WTC11 (cell line): ENCODE data around the gene MKNK2. TPM values are rescaled to one million over a fixed set of nuclear protein-coding genes. Genes with fewer than 3 reads are reported as not detected.

Experiments used
- ATAC-seq: fragments of 200-7000 bp; cut with Tn5 transposase; 2 replicates; pipeline ENCODE4 v1.10.0; 2021; ENCODE audit warnings: mild to moderate bottlenecking, moderate library complexity
- CTCF ChIA-PET: fragments of 300-600 bp; sonication (Branson Sonifier 250); formaldehyde crosslinking; loops from one replicate; lab custom pipeline; 2021; ENCODE audit warnings: antibody characterized with exemption; lab: Charles Lee
- POLR2A ChIA-PET: fragments of 350-600 bp; sonication (Branson Sonifier 250); formaldehyde crosslinking; loops from one replicate; lab custom pipeline; 2021; ENCODE audit warnings: antibody characterized with exemption; lab: Charles Lee
- DNase-seq: peaks from one replicate; pipeline ENCODE4 v3.0.0; 2021; ENCODE audit warnings: low spot score
- H3K27ac Mint-ChIP-seq: 2 replicates; pipeline ENCODE4 v1.8.0; 2021; ENCODE audit warnings: mixed read lengths
- H3K27me3 Mint-ChIP-seq: 2 replicates; pipeline ENCODE4 v1.8.0; 2021; ENCODE audit warnings: low read depth, mild to moderate bottlenecking, moderate library complexity, mixed read lengths
- H3K36me3 Mint-ChIP-seq: 2 replicates; pipeline ENCODE4 v1.8.0; 2021; ENCODE audit warnings: mixed read lengths
- H3K4me1 Mint-ChIP-seq: 2 replicates; pipeline ENCODE4 v1.8.0; 2022; ENCODE audit warnings: mixed read lengths
- H3K4me3 Mint-ChIP-seq: 2 replicates; pipeline ENCODE4 v1.8.0; 2021; ENCODE audit warnings: mild to moderate bottlenecking, moderate library complexity, mixed read lengths
- H3K9me3 Mint-ChIP-seq: 2 replicates; pipeline ENCODE4 v1.8.0; 2021; ENCODE audit warnings: mixed read lengths
- ATF1 ChIP-seq: sonication (generic); formaldehyde crosslinking; IDR thresholded peaks from 2 replicates; pipeline ENCODE4 v1.8.1; 2023; ENCODE audit warnings: mild to moderate bottlenecking, moderate library complexity, missing genetic modification reagents
- ETV6 ChIP-seq: sonication (generic); formaldehyde crosslinking; IDR thresholded peaks from 2 replicates; pipeline ENCODE4 v1.8.1; 2022; ENCODE audit warnings: mild to moderate bottlenecking, missing genetic modification reagents
- GABPB1 ChIP-seq: sonication (generic); formaldehyde crosslinking; IDR thresholded peaks from 2 replicates; pipeline ENCODE4 v1.8.1; 2023; ENCODE audit warnings: mild to moderate bottlenecking, missing genetic modification reagents
- GRHL2 ChIP-seq: fragments of 250-450 bp; sonication (Bioruptor Pico); IDR thresholded peaks from 2 replicates; pipeline ENCODE4 v1.8.0; 2022; ENCODE audit warnings: mild to moderate bottlenecking, moderate library complexity; ENCODE audit not compliant: insufficient replicate concordance, severe bottlenecking
- GTF2I ChIP-seq: fragments of 250-450 bp; sonication (Bioruptor Pico); conservative IDR thresholded peaks from 2 replicates; pipeline ENCODE4 v1.4.0; 2021; ENCODE audit warnings: mild to moderate bottlenecking
- JAZF1 ChIP-seq: fragments of 250-450 bp; sonication (Bioruptor Pico); IDR thresholded peaks from 2 replicates; pipeline ENCODE4 v1.9.0; 2021; ENCODE audit warnings: moderate library complexity, mild to moderate bottlenecking, inconsistent platforms
- RELA ChIP-seq: sonication (generic); formaldehyde crosslinking; IDR thresholded peaks from 2 replicates; pipeline ENCODE4 v1.8.1; 2022; ENCODE audit warnings: missing genetic modification reagents, mild to moderate bottlenecking, borderline replicate concordance
- RORB ChIP-seq: fragments of 250-450 bp; sonication (Bioruptor Pico); IDR thresholded peaks from 2 replicates; pipeline ENCODE4 v1.9.0; 2021; ENCODE audit warnings: mild to moderate bottlenecking
- TCF7 ChIP-seq: sonication (generic); formaldehyde crosslinking; IDR thresholded peaks from 2 replicates; pipeline ENCODE4 v1.8.0; 2022; ENCODE audit warnings: mild to moderate bottlenecking, low read depth, missing genetic modification reagents, moderate library complexity
- ZNF138 ChIP-seq: sonication (generic); formaldehyde crosslinking; conservative IDR thresholded peaks from 2 replicates; pipeline ENCODE4 v1.8.1; 2022; ENCODE audit warnings: mild to moderate bottlenecking, moderate library complexity, missing genetic modification reagents
- ZNF232 ChIP-seq: sonication (generic); formaldehyde crosslinking; IDR thresholded peaks from 2 replicates; pipeline ENCODE4 v1.8.0; 2022; ENCODE audit warnings: mild to moderate bottlenecking, missing genetic modification reagents
- ZNF317 ChIP-seq: sonication (generic); formaldehyde crosslinking; IDR thresholded peaks from 2 replicates; pipeline ENCODE4 v1.8.1; 2023; ENCODE audit warnings: low read depth, mild to moderate bottlenecking, moderate library complexity, missing genetic modification reagents, borderline replicate concordance
- ZNF396 ChIP-seq: fragments of 250-450 bp; sonication (Bioruptor Pico); IDR thresholded peaks from 2 replicates; pipeline ENCODE4 v1.8.0; 2021; ENCODE audit warnings: mild to moderate bottlenecking, moderate library complexity, borderline replicate concordance
- ZNF423 ChIP-seq: fragments of 250-450 bp; sonication (Bioruptor Pico); IDR thresholded peaks from 2 replicates; pipeline ENCODE4 v2.1.2; 2022; ENCODE audit warnings: mild to moderate bottlenecking, moderate library complexity
- total RNA-seq: library from RNA; stranded (reverse); gene quantifications from 3 replicates; pipeline ENCODE4 v1.2.3, GENCODE V29; 2021
- TF ChIP-seq, protein P1 (sequence below): sonication (generic); formaldehyde crosslinking; IDR thresholded peaks from 2 replicates; pipeline ENCODE4 v1.8.1; 2023; ENCODE audit warnings: mild to moderate bottlenecking, moderate library complexity, missing genetic modification reagents
- TF ChIP-seq, protein P2 (sequence below): sonication (generic); formaldehyde crosslinking; IDR thresholded peaks from 2 replicates; pipeline ENCODE4 v1.8.0; 2022; ENCODE audit warnings: mild to moderate bottlenecking, missing genetic modification reagents
- TF ChIP-seq, protein P3 (sequence below): sonication (generic); formaldehyde crosslinking; IDR thresholded peaks from 2 replicates; pipeline ENCODE4 v1.8.1; 2022; ENCODE audit warnings: mild to moderate bottlenecking, moderate library complexity, missing genetic modification reagents

MKNK2 gene
- total RNA-seq, 1 experiment from 2014 or later = 165 TPM

DNA sequence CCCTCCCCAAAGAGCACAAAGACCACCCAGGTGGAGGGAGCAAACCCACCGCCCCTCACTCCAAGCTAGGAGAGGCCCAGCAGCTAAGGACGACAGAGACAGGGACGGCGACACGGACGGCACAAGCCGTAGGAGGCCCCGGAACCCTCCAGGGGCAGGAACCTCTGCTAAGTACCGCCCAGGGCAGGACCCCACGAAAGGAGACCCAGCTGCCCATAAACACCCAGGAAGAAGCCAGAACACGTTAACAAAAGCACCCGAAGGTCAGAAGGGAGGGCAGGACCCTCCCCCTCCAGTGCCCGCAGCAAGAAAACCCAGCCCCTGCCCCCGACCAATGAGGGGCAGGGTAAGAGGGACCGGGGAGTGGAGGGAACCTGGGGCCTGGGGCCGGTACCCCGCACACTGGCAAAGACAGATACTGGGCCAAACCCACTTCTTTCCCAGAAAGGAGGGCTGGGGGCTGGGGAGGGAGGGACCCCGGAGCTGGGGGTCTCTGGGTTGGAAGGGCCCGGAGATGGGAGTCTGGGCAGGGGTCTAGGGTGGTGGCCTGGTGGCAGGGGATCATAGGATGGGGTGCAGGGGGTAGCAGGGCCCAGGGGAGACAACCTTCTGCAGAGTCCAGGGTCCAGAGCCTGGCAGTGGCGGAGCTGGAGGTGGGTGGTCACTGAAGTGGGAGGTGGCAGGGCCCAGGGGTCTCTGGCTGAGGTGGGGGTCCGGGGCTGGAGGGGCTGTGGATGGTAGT lies 37.9 kb downstream of the MKNK2 start (continued):
- no peak for TF ChIP-seq ZNF396
- no peak for TF ChIP-seq ZNF317 (CRISPR knock-in tag)
- TF ChIP-seq, protein P1, sequence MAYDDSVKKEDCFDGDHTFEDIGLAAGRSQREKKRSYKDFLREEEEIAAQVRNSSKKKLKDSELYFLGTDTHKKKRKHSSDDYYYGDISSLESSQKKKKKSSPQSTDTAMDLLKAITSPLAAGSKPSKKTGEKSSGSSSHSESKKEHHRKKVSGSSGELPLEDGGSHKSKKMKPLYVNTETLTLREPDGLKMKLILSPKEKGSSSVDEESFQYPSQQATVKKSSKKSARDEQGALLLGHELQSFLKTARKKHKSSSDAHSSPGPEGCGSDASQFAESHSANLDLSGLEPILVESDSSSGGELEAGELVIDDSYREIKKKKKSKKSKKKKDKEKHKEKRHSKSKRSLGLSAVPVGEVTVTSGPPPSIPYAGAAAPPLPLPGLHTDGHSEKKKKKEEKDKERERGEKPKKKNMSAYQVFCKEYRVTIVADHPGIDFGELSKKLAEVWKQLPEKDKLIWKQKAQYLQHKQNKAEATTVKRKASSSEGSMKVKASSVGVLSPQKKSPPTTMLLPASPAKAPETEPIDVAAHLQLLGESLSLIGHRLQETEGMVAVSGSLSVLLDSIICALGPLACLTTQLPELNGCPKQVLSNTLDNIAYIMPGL (CRISPR knock-in tag) = no peak
- no peak for TF ChIP-seq ZNF423 (CRISPR knock-in tag)
- TF ChIP-seq GABPB1 (CRISPR knock-in tag) = no peak
- no peak for TF ChIP-seq JAZF1 (CRISPR knock-in tag)
- TF ChIP-seq ATF1 (CRISPR knock-in tag) = no peak

DNA sequence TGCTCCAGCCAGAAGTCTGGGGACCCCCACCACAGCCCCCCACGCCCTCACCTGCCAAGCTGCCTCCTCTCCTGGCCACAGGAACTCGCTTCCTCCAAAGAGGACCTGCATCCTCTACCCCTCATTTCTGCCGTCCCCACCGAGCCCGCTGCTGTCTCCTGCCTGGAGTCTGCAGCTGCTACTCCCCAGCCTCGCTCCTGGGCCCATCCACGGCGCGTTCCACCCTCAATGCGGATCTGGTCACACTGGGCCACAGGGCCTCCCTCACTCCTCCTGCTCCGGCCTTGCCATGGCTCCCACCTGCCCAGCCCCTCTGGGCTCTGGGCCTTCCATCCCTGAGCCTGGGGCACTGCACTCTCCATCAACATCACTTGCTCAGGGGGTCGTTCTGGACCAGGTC lies 39.9 kb downstream of the MKNK2 start:
- Mint-ChIP-seq H3K4me3 (no peak overlapping the region), H3K27me3 (peaks cover 15% of the 10 kb centered on the region), H3K27ac (no peak overlapping the region), H3K36me3 (peaks cover 21% of the 10 kb centered on the region), H3K4me1 (peaks cover 4% of the 10 kb centered on the region), H3K9me3 (no peaks in the 10 kb centered on the region)
- CTCF ChIA-PET = interaction anchor here (0.7 kb wide), 1 partner anchor 135 kb away, joined by 3 read pairs; no protein-coding TSS in a partner anchor
- DNase-seq = no peak
- POLR2A ChIA-PET = interaction anchor here (0.5 kb wide), 1 partner anchor 81 kb away, joined by 4 read pairs; no protein-coding TSS in a partner anchor
- ATAC-seq = no peak
- TF ChIP-seq ZNF138 (no peak), RORB (CRISPR knock-in tag) (no peak), ATF1 (CRISPR knock-in tag) (no peak)
- TF ChIP-seq, protein P2, sequence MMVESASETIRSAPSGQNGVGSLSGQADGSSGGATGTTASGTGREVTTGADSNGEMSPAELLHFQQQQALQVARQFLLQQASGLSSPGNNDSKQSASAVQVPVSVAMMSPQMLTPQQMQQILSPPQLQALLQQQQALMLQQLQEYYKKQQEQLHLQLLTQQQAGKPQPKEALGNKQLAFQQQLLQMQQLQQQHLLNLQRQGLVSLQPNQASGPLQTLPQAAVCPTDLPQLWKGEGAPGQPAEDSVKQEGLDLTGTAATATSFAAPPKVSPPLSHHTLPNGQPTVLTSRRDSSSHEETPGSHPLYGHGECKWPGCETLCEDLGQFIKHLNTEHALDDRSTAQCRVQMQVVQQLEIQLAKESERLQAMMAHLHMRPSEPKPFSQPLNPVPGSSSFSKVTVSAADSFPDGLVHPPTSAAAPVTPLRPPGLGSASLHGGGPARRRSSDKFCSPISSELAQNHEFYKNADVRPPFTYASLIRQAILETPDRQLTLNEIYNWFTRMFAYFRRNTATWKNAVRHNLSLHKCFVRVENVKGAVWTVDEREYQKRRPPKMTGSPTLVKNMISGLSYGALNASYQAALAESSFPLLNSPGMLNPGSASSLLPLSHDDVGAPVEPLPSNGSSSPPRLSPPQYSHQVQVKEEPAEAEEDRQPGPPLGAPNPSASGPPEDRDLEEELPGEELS = no peak

DNA sequence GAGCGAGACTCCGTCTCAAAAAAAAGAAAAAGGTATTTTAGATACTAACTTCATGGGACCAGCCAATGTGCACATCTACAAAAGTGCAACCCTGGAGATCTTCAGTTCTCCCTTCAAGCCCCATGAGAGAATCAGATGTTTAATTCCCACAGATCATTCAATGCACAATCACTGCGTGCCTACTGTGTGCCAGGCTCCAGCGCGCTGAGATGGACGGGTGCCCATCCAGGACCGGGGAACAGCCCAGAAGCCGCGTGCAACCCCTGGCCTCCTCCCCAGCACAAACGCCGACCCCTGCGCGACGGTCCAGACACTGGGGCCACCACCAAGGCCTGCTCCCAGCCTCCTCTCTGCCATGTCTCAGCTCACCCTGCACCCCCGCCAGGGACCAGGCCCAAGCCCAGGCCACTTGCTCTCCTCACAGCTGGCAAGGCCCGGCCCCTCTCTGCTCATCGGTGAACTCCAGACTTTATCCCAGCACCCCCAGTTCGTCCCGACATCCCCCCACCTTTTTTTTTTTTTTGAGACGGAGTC lies 40.8 kb downstream of the MKNK2 start:
- peaks cover 4% of the 10 kb centered on the region for H3K4me1 Mint-ChIP-seq
- H3K27ac Mint-ChIP-seq = no peak overlapping the region
- ATAC-seq = no peak
- H3K27me3 Mint-ChIP-seq = peaks cover 15% of the 10 kb centered on the region
- no peak overlapping the region for H3K4me3 Mint-ChIP-seq
- peaks cover 21% of the 10 kb centered on the region for H3K36me3 Mint-ChIP-seq
- TF ChIP-seq GRHL2 (CRISPR knock-in tag) (no peak), ATF1 (CRISPR knock-in tag) (no peak), RORB (CRISPR knock-in tag) (no peak), TCF7 (CRISPR knock-in tag) (no peak), JAZF1 (CRISPR knock-in tag) (no peak), RELA (CRISPR knock-in tag) (no peak), ZNF232 (CRISPR knock-in tag) (no peak), GTF2I (CRISPR knock-in tag) (no peak), ETV6 (CRISPR knock-in tag) (no peak)
- TF ChIP-seq, protein P1 (CRISPR knock-in tag) = no peak
- TF ChIP-seq, protein P3, sequence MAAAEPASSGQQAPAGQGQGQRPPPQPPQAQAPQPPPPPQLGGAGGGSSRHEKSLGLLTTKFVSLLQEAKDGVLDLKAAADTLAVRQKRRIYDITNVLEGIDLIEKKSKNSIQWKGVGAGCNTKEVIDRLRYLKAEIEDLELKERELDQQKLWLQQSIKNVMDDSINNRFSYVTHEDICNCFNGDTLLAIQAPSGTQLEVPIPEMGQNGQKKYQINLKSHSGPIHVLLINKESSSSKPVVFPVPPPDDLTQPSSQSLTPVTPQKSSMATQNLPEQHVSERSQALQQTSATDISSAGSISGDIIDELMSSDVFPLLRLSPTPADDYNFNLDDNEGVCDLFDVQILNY (CRISPR knock-in tag) = no peak
- TF ChIP-seq, all 79 proteins: peak for 0
- DNase-seq = no peak
- ChIA-PET POLR2A (no interaction called here), CTCF (interaction anchor here (0.7 kb wide), 1 partner anchor 134 kb away, joined by 3 read pairs; no protein-coding TSS in a partner anchor)
- no peaks in the 10 kb centered on the region for H3K9me3 Mint-ChIP-seq
